Measurements from ENCODE around the gene KAT2B. TPM values are rescaled to one million over a fixed set of nuclear protein-coding genes. Genes with fewer than 3 reads are reported as not detected.

Gene KAT2B
- total RNA-seq, 1 experiment from 2014 or later, result 3.7 TPM

DNA sequence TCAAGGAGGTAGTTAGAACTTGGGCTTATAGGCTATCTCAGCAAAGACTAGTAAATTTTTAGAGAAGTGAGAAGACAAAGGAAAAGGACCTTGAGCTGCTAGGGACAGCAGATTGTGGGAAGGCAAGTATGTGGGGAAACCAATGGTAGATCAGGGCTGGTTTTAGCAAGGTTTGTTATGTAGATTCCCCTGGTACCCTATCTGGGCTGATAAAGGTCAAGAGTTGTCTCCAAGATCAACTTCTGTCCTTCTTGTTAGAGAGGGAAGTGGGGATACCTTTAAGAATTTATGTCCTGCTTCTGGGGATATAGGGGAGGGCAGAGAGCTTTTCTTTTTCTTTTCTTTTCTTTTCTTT is 28.9 kb downstream of the KAT2B start (continued):
- TF ChIP-seq, protein P1, sequence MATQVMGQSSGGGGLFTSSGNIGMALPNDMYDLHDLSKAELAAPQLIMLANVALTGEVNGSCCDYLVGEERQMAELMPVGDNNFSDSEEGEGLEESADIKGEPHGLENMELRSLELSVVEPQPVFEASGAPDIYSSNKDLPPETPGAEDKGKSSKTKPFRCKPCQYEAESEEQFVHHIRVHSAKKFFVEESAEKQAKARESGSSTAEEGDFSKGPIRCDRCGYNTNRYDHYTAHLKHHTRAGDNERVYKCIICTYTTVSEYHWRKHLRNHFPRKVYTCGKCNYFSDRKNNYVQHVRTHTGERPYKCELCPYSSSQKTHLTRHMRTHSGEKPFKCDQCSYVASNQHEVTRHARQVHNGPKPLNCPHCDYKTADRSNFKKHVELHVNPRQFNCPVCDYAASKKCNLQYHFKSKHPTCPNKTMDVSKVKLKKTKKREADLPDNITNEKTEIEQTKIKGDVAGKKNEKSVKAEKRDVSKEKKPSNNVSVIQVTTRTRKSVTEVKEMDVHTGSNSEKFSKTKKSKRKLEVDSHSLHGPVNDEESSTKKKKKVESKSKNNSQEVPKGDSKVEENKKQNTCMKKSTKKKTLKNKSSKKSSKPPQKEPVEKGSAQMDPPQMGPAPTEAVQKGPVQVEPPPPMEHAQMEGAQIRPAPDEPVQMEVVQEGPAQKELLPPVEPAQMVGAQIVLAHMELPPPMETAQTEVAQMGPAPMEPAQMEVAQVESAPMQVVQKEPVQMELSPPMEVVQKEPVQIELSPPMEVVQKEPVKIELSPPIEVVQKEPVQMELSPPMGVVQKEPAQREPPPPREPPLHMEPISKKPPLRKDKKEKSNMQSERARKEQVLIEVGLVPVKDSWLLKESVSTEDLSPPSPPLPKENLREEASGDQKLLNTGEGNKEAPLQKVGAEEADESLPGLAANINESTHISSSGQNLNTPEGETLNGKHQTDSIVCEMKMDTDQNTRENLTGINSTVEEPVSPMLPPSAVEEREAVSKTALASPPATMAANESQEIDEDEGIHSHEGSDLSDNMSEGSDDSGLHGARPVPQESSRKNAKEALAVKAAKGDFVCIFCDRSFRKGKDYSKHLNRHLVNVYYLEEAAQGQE (IDR thresholded peaks at IDR 0.05; ENCODE audit: low read depth), result no peak
- TF ChIP-seq CBX3 (IDR thresholded peaks at IDR 0.05; ENCODE audit: low read depth) (no peak), TCF7L2 (IDR thresholded peaks at IDR 0.05; ENCODE audit: borderline replicate concordance, extremely low read depth, insufficient read depth, insufficient read length) (no peak), FOSL1 (IDR thresholded peaks at IDR 0.05; ENCODE audit: low read depth) (no peak), EGR1 (IDR thresholded peaks at IDR 0.05; ENCODE audit: low read depth) (no peak)
- TF ChIP-seq, protein P2, sequence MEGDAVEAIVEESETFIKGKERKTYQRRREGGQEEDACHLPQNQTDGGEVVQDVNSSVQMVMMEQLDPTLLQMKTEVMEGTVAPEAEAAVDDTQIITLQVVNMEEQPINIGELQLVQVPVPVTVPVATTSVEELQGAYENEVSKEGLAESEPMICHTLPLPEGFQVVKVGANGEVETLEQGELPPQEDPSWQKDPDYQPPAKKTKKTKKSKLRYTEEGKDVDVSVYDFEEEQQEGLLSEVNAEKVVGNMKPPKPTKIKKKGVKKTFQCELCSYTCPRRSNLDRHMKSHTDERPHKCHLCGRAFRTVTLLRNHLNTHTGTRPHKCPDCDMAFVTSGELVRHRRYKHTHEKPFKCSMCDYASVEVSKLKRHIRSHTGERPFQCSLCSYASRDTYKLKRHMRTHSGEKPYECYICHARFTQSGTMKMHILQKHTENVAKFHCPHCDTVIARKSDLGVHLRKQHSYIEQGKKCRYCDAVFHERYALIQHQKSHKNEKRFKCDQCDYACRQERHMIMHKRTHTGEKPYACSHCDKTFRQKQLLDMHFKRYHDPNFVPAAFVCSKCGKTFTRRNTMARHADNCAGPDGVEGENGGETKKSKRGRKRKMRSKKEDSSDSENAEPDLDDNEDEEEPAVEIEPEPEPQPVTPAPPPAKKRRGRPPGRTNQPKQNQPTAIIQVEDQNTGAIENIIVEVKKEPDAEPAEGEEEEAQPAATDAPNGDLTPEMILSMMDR (IDR thresholded peaks at IDR 0.05 in 2 of 3, conservative IDR thresholded peaks at IDR 0.05 in 1 of 3; ENCODE audit: borderline replicate concordance in 1 of 3, insufficient read depth in 1 of 3, low read depth in 2 of 3, low read length in 2 of 3), result no peak
- TF ChIP-seq, protein P3, sequence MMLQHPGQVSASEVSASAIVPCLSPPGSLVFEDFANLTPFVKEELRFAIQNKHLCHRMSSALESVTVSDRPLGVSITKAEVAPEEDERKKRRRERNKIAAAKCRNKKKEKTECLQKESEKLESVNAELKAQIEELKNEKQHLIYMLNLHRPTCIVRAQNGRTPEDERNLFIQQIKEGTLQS (IDR thresholded peaks at IDR 0.05), result no peak

DNA sequence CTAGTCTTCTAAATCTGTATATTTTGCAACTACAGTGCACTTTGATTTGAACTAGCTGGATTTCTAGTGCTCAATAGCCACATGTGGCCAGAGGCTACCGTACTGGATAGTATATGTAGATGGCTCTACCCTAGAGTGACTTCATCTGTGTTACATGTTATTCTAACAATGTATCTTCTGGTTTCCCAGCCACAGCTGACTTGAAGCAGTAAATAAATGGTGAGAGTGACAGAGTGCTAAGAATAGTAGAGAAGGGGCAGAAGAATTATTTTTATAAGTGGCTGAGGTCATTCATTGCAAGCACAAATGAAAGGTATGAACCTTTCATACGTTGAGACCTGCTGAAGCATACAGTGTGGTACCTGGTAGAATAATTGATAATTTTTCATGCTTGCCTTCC is 30.9 kb downstream of the KAT2B start:
- Histone ChIP-seq H3K9me2 (ENCODE audit: insufficient read depth) (no peaks in the 10 kb centered on the region), H3K27me3 (ENCODE audit: insufficient read depth, low read length) (no peaks in the 10 kb centered on the region), H3K4me1 (ENCODE audit: control insufficient read depth in 1 of 2, insufficient read depth in 2 of 2, low read length in 2 of 2) (no peaks in the 10 kb centered on the region), H3K79me2 (ENCODE audit: insufficient read depth, low read length) (no peaks in the 10 kb centered on the region), H2AFZ (ENCODE audit: low read depth, low read length, poor library complexity, severe bottlenecking) (no peak overlapping the region), H3K9ac (ENCODE audit: low read length) (no peak overlapping the region), H3K36me3 (ENCODE audit: control insufficient read depth in 1 of 2, insufficient read depth in 2 of 2, low read length in 2 of 2) (no peaks in the 10 kb centered on the region), H3K4me2 (ENCODE audit: low read length) (no peak overlapping the region), H3K4me3 (replicated peaks in 1 of 2; ENCODE audit: low read depth in 1 of 2, low read length in 2 of 2) (no peak overlapping the region), H4K20me1 (ENCODE audit: insufficient read depth) (no peaks in the 10 kb centered on the region), H3K27ac (ENCODE audit: low read depth, low read length) (no peak overlapping the region), H3K9me3 (ENCODE audit: control insufficient read depth in 1 of 2, insufficient read depth in 1 of 2, low read depth in 1 of 2, low read length in 2 of 2) (no peaks in the 10 kb centered on the region)
- DNase-seq (ENCODE audit: low read depth, low spot score), result no peak
- CTCF ChIA-PET, result no interaction called here
- no peak for ATAC-seq
- RAD21 ChIA-PET (ENCODE audit: low non-redundant PET in 1 of 2, low total read pairs in 2 of 2, uncharacterized antibody in 2 of 2, unreplicated experiment in 2 of 2), result no interaction called here
- BruUV-seq (replicated peaks), result no TSS peak
- intact Hi-C loops (cut with micrococcal nuclease), result no loop called here
- POLR2A ChIA-PET, result no interaction called here
- TF ChIP-seq, protein P1 (IDR thresholded peaks at IDR 0.05; ENCODE audit: low read depth), result no peak
- TF ChIP-seq CBX3 (IDR thresholded peaks at IDR 0.05; ENCODE audit: low read depth) (no peak), EZH2phosphoT487 (IDR thresholded peaks at IDR 0.05; ENCODE audit: borderline replicate concordance) (no peak), ELF1 (IDR thresholded peaks at IDR 0.05; ENCODE audit: borderline replicate concordance, low read depth) (no peak), SIN3A (IDR thresholded peaks at IDR 0.05; ENCODE audit: low read depth) (no peak), ZNF274 (IDR thresholded peaks at IDR 0.05; ENCODE audit: low read depth, low read length) (no peak), SRF (IDR thresholded peaks at IDR 0.05; ENCODE audit: low read depth) (no peak)
- TF ChIP-seq, protein P4, sequence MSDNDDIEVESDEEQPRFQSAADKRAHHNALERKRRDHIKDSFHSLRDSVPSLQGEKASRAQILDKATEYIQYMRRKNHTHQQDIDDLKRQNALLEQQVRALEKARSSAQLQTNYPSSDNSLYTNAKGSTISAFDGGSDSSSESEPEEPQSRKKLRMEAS (IDR thresholded peaks at IDR 0.05), result no peak
